NCI-H345 treated with DMSO at 0.1 percent for 48 hours (cell line): ENCODE measurements around the gene OR4S2.

Experiments
- DNase-seq: peaks from one replicate; lab custom pipeline; 2025; ENCODE audit not compliant: unreplicated experiment; lab: John Stamatoyannopoulos, UW

Gene OR4S2

GRCh38 chr11:55648027-55648426 lies at the start of gene OR4S2:
Gene OR4S2 (plus strand): TSS chr11:55648327. CDS start chr11:55650904, 2,577 bp downstream.
- no peak for DNase-seq

- no peak for DNase-seq
Measured at GRCh38 chr11:55607545-55607944, 40.6 kb upstream of the OR4S2 start, which contains the start of gene OR4C11. Gene OR4C11 (minus strand): TSS chr11:55607645. CDS start chr11:55604373, 3,272 bp downstream.

- DNase-seq: no peak
Measured at GRCh38 chr11:55624531-55624930, 23.6 kb upstream of the OR4S2 start.

- no peak for DNase-seq
Measured at GRCh38 chr11:55634813-55635212, 13.3 kb upstream of the OR4S2 start, which contains the start of gene OR4P4. Gene OR4P4 (plus strand): TSS chr11:55635113.

GRCh38 chr11:55652560-55652959 lies 4.4 kb downstream of the OR4S2 start:
- DNase-seq: no peak

- no peak for DNase-seq
Measured at GRCh38 chr11:55655096-55655495, 7.0 kb downstream of the OR4S2 start.

- DNase-seq: no peak
Measured at GRCh38 chr11:55658031-55658573, 10.0 kb downstream of the OR4S2 start.

- no peak for DNase-seq
Measured at GRCh38 chr11:55658608-55659007, 10.5 kb downstream of the OR4S2 start.

GRCh38 chr11:55661901-55662300 lies 13.8 kb downstream of the OR4S2 start, which contains the start of gene OR4C6:
Gene OR4C6 (plus strand): TSS chr11:55662201. CDS start chr11:55665167, 2,966 bp downstream.
- no peak for DNase-seq

- DNase-seq: no peak
Measured at GRCh38 chr11:55669376-55669775, 21.2 kb downstream of the OR4S2 start.

- DNase-seq: no peak
Measured at GRCh38 chr11:55673860-55674259, 25.7 kb downstream of the OR4S2 start.

GRCh38 chr11:55697817-55698216 lies 49.7 kb downstream of the OR4S2 start:
- DNase-seq: no peak

GRCh38 chr11:55701429-55701828 lies 53.3 kb downstream of the OR4S2 start:
- DNase-seq: no peak
